ENCODE results near the gene AZGP1. TPM values are rescaled to one million over a fixed set of nuclear protein-coding genes. Genes with fewer than 3 reads are reported as not detected.

AZGP1 gene
- total RNA-seq, 1 donor from 2014 or later, result not detected

DNA sequence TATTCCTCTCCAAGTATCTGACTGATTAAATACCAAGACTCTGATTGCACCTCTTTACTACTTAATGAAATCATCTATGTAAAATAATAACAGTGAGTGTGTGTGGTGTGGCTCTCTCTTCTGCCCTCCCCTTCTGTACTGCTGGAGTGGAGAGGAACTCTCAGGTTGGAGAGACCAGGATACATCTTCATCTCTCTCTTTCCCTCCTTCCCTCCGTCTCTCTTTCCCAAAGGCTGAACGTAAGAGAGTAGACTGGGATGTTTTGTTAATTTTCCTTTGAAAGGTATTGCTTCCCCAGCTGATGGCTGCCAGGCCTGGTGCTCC is 46.1 kb downstream of the AZGP1 start:
- TF ChIP-seq, protein P1, sequence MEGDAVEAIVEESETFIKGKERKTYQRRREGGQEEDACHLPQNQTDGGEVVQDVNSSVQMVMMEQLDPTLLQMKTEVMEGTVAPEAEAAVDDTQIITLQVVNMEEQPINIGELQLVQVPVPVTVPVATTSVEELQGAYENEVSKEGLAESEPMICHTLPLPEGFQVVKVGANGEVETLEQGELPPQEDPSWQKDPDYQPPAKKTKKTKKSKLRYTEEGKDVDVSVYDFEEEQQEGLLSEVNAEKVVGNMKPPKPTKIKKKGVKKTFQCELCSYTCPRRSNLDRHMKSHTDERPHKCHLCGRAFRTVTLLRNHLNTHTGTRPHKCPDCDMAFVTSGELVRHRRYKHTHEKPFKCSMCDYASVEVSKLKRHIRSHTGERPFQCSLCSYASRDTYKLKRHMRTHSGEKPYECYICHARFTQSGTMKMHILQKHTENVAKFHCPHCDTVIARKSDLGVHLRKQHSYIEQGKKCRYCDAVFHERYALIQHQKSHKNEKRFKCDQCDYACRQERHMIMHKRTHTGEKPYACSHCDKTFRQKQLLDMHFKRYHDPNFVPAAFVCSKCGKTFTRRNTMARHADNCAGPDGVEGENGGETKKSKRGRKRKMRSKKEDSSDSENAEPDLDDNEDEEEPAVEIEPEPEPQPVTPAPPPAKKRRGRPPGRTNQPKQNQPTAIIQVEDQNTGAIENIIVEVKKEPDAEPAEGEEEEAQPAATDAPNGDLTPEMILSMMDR (IDR thresholded peaks at IDR 0.05), result no peak
- H3K9me3 Mint-ChIP-seq (ENCODE audit: unreplicated experiment), result no peaks in the 10 kb centered on the region
- H3K4me1 Mint-ChIP-seq (ENCODE audit: unreplicated experiment), result peaks cover 8% of the 10 kb centered on the region
- no peak overlapping the region for H3K4me3 Mint-ChIP-seq (ENCODE audit: unreplicated experiment)
- peak; percentile 30 for DNase-seq (ENCODE audit: extremely low spot score, unreplicated experiment)
- H3K27ac Mint-ChIP-seq (ENCODE audit: unreplicated experiment), result no peak overlapping the region
- peaks cover 56% of the 10 kb centered on the region for H3K27me3 Mint-ChIP-seq (ENCODE audit: unreplicated experiment)
- no peaks in the 10 kb centered on the region for H3K36me3 Mint-ChIP-seq (ENCODE audit: unreplicated experiment)

DNA sequence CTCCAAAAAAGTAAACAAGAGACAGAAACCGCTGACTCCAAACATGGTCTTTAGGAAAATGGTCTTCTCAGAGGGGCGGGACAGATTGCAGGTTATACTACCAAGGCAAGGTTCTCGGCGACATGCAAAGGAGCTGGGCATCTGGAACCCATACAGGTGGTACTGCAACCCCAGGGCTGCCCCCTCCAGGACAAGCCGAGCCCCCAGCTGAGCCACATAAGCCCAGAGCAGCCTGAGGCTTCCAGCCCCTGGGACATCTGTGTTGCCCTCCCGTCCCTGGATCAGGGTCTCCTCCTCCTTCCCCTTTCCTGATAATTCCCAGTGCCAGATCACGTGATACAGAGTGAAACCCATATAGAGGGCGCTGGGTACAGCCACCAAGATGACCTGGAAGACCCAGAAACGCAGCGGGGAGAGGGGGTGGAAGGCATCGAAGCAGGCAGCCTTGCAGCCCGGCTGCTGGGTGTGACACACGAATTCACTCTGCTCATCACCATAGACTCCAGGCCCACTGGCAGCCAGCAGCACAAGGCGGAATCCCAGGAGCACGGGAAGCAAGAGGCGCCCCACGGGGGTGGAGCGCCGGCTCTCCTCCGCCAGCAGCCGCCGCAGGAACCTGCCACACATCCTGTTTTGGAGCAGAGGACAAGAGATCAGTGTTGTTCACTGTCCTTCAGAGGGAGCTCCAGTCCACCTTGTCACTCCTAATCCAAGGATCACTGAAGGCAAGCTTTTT is 46.7 kb downstream of the AZGP1 start, which contains the start of gene GJC3:
TSS of gene GJC3 (minus strand) at position 627 of the 736 bp plus-strand sequence. CDS start at position 627, 0 bp downstream.
- Mint-ChIP-seq H3K36me3 (ENCODE audit: unreplicated experiment) (no peaks in the 10 kb centered on the region), H3K4me3 (ENCODE audit: unreplicated experiment) (peak within 1 kb of the TSS; percentile 14), H3K27me3 (ENCODE audit: unreplicated experiment) (peaks cover 53% of the 10 kb centered on the region), H3K4me1 (ENCODE audit: unreplicated experiment) (peaks cover 8% of the 10 kb centered on the region), H3K9me3 (ENCODE audit: unreplicated experiment) (no peaks in the 10 kb centered on the region), H3K27ac (ENCODE audit: unreplicated experiment) (no peak within 1 kb of the TSS)
- DNase-seq (ENCODE audit: extremely low spot score, unreplicated experiment), result peak; percentile 74
- TF ChIP-seq, protein P1 (IDR thresholded peaks at IDR 0.05), result peak; percentile 36

DNA sequence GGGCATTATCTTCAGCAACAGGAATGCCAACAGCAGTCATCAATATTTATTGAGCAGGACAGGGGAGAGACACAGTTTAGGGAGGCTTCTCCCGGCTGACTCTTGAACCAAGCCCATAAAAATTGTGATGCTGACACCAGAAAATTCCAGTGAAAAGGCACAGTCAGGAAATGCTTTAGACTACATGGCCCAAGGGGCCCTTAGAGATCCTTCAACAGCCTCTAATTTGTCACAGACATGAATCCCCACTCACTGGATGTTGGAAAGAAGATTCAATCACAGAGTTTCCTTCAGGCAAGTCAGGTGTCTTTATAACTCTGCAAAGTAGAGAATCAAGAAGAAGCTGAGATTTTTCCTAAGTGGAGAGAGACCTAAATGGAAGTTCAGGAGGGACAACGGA is 47.6 kb downstream of the AZGP1 start:
- H3K27me3 Mint-ChIP-seq (ENCODE audit: unreplicated experiment), result peaks cover 48% of the 10 kb centered on the region
- no peak for DNase-seq (ENCODE audit: extremely low spot score, unreplicated experiment)
- TF ChIP-seq, protein P1 (IDR thresholded peaks at IDR 0.05), result no peak
- no peak overlapping the region for H3K4me3 Mint-ChIP-seq (ENCODE audit: unreplicated experiment)
- H3K36me3 Mint-ChIP-seq (ENCODE audit: unreplicated experiment), result no peaks in the 10 kb centered on the region
- no peaks in the 10 kb centered on the region for H3K9me3 Mint-ChIP-seq (ENCODE audit: unreplicated experiment)
- peaks cover 8% of the 10 kb centered on the region for H3K4me1 Mint-ChIP-seq (ENCODE audit: unreplicated experiment)
- H3K27ac Mint-ChIP-seq (ENCODE audit: unreplicated experiment), result no peak overlapping the region

DNA sequence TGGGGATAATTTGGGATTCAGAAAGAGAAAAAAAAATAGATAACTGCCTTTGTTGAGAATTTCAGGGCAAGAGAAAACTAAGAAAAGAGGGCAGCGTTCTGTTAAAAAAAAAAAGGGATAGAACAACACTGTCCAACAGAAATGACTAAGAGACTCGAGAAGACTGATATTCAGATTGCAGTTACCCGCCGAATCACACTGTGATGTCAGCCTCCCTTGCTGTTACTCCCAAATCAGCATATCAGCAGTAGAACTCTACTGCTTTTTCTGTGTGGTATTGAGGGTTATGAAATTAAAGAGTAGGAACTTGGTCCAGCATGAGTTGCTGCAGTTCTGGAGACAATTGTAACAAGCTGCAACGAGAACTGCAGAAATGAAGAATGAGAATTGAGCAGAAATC is 48.3 kb downstream of the AZGP1 start:
- no peak for DNase-seq (ENCODE audit: extremely low spot score, unreplicated experiment)
- H3K36me3 Mint-ChIP-seq (ENCODE audit: unreplicated experiment), result no peaks in the 10 kb centered on the region
- peaks cover 8% of the 10 kb centered on the region for H3K4me1 Mint-ChIP-seq (ENCODE audit: unreplicated experiment)
- no peaks in the 10 kb centered on the region for H3K9me3 Mint-ChIP-seq (ENCODE audit: unreplicated experiment)
- H3K4me3 Mint-ChIP-seq (ENCODE audit: unreplicated experiment), result no peak overlapping the region
- H3K27me3 Mint-ChIP-seq (ENCODE audit: unreplicated experiment), result peaks cover 48% of the 10 kb centered on the region
- TF ChIP-seq, protein P1 (IDR thresholded peaks at IDR 0.05), result no peak
- no peak overlapping the region for H3K27ac Mint-ChIP-seq (ENCODE audit: unreplicated experiment)

DNA sequence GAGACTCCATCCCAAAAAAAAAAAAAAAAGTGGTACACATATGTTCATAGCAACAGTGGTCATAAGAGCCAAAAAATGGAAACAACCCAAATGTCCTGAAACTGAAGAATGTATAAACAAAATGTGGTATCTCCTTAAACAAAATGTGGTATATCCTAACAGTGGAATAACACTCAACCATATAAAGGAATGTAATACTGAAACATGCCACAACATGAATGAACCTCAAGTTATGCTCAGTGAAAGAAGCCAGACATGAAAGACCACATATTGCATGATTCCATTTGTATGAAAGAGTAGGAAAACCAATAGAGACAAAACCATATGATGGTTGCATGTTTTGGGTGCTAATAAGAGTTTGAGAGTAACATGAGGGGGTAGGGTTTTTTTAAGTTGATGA is 49.5 kb downstream of the AZGP1 start:
- TF ChIP-seq, protein P1 (IDR thresholded peaks at IDR 0.05), result no peak
- Mint-ChIP-seq H3K27ac (ENCODE audit: unreplicated experiment) (no peak overlapping the region), H3K4me1 (ENCODE audit: unreplicated experiment) (peaks cover 8% of the 10 kb centered on the region), H3K27me3 (ENCODE audit: unreplicated experiment) (peaks cover 43% of the 10 kb centered on the region), H3K9me3 (ENCODE audit: unreplicated experiment) (no peaks in the 10 kb centered on the region), H3K4me3 (ENCODE audit: unreplicated experiment) (no peak overlapping the region), H3K36me3 (ENCODE audit: unreplicated experiment) (peaks cover 6% of the 10 kb centered on the region)
- DNase-seq (ENCODE audit: extremely low spot score, unreplicated experiment), result no peak

Data from osteocyte (in vitro differentiated cells).